ENCODE data around the gene HLA-DRB1. TPM values are rescaled to one million over a fixed set of nuclear protein-coding genes. Genes with fewer than 3 reads are reported as not detected.

Gene HLA-DRB1
- total RNA-seq, 1 donor from 2014 or later, result 0.93 TPM

DNA sequence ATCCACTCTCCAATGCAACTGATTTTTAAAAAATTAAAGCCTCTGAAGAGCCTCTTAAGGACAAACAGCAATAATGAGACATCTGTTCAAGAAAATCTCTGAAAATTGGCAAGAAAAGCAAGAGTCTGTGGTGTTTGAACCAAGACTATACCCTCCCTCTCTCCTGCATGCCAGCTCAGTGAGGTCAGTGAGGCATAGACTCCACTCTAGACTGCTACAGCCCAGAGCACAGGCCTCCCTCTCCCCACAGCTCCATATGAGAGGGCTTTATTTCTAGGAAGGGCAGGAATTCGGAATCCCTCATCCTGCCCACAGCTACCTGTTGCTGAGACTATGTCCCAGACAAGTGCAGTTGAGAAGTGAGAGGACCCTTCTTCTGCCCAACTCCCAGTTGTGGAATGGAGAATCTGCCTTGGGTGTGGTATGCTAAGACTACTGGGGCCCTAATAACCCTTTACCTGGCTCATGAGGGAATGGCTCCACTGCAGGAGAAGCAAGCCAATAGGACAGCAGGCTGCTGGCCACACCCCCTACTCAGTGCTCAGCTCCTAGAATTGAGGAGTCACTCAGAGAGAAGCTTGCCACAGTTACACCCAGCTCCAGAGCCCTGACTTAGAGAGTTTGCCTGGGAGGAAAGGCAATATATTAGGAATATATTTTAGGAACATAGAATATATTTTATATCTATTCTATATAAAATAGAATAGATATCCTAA is 24.9 kb upstream of the HLA-DRB1 start:
- no peaks in the 10 kb centered on the region for H4K20me1 ChIP-seq (ENCODE audit: insufficient read depth, low read length)
- H3K27me3 Mint-ChIP-seq (ENCODE audit: low read depth, unreplicated experiment), result no peaks in the 10 kb centered on the region

DNA sequence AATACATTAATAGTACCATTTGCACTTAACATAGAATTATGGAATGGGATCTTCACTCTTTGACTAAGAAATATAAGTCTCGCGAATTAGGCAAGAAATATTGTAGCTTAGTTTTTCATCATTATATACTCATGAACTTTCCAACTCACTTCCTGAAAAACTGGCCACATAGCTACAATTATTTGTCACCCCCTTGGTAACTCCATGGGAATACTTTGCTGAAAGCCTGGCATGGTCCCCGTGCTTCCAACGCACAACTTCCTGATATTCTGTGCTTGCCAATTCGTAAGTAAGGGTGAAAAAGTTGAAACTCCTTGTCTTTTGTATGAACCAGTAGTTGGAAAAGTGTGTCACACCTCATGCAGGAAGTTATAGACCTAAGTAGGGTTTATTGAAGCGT is 23.8 kb upstream of the HLA-DRB1 start:
- FAIRE-seq (no peak), DNase-seq (ENCODE audit: low read depth) (no peak)
- Mint-ChIP-seq H3K27ac (ENCODE audit: unreplicated experiment) (no peak overlapping the region), H3K4me1 (ENCODE audit: low read depth, unreplicated experiment) (peaks cover 2% of the 10 kb centered on the region), H3K9me3 (ENCODE audit: unreplicated experiment) (peaks cover 9% of the 10 kb centered on the region), H3K27me3 (ENCODE audit: low read depth, unreplicated experiment) (no peaks in the 10 kb centered on the region), H3K36me3 (ENCODE audit: low read depth, unreplicated experiment) (peaks cover 1% of the 10 kb centered on the region), H3K4me3 (ENCODE audit: unreplicated experiment) (no peak overlapping the region)
- Histone ChIP-seq H3K36me3 (ENCODE audit: insufficient read depth, low read length) (no peaks in the 10 kb centered on the region), H3K4me2 (ENCODE audit: low read length) (no peak overlapping the region), H3K27me3 (ENCODE audit: insufficient read depth, low read length) (peaks cover 2% of the 10 kb centered on the region), H3K4me1 (ENCODE audit: insufficient read depth, low read length) (no peaks in the 10 kb centered on the region), H2AFZ (ENCODE audit: low read depth, low read length) (no peak overlapping the region), H3K27ac (ENCODE audit: low read depth, low read length) (no peak overlapping the region), H3K9ac (ENCODE audit: low read length) (no peak overlapping the region), H3K4me3 (ENCODE audit: insufficient read depth, low read depth, low read length) (no peak overlapping the region), H4K20me1 (ENCODE audit: insufficient read depth, low read length) (no peaks in the 10 kb centered on the region), H3K79me2 (ENCODE audit: insufficient read depth, low read length) (no peaks in the 10 kb centered on the region), H3K9me3 (ENCODE audit: insufficient read depth, low read depth, low read length) (no peaks in the 10 kb centered on the region)
- TF ChIP-seq, protein P1, sequence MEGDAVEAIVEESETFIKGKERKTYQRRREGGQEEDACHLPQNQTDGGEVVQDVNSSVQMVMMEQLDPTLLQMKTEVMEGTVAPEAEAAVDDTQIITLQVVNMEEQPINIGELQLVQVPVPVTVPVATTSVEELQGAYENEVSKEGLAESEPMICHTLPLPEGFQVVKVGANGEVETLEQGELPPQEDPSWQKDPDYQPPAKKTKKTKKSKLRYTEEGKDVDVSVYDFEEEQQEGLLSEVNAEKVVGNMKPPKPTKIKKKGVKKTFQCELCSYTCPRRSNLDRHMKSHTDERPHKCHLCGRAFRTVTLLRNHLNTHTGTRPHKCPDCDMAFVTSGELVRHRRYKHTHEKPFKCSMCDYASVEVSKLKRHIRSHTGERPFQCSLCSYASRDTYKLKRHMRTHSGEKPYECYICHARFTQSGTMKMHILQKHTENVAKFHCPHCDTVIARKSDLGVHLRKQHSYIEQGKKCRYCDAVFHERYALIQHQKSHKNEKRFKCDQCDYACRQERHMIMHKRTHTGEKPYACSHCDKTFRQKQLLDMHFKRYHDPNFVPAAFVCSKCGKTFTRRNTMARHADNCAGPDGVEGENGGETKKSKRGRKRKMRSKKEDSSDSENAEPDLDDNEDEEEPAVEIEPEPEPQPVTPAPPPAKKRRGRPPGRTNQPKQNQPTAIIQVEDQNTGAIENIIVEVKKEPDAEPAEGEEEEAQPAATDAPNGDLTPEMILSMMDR (IDR thresholded peaks at IDR 0.05; ENCODE audit: insufficient read depth, low read depth, low read length), result no peak
- no peak for TF ChIP-seq EZH2 (IDR thresholded peaks at IDR 0.05; ENCODE audit: insufficient read depth, low read length)

More for the DNA sequence above, 24.9 kb upstream of the HLA-DRB1 start:
- Histone ChIP-seq H3K79me2 (ENCODE audit: insufficient read depth, low read length) (no peaks in the 10 kb centered on the region), H3K36me3 (ENCODE audit: insufficient read depth, low read length) (no peaks in the 10 kb centered on the region), H3K9ac (ENCODE audit: low read length) (no peak overlapping the region), H2AFZ (ENCODE audit: low read depth, low read length) (no peak overlapping the region), H3K27me3 (ENCODE audit: insufficient read depth, low read length) (peaks cover 2% of the 10 kb centered on the region), H3K4me1 (ENCODE audit: insufficient read depth, low read length) (no peaks in the 10 kb centered on the region), H3K4me3 (ENCODE audit: insufficient read depth, low read depth, low read length) (no peak overlapping the region), H3K4me2 (ENCODE audit: low read length) (no peak overlapping the region), H3K9me3 (ENCODE audit: insufficient read depth, low read depth, low read length) (no peaks in the 10 kb centered on the region), H3K27ac (ENCODE audit: low read depth, low read length) (no peak overlapping the region)
- no peak for FAIRE-seq
- Mint-ChIP-seq H3K4me3 (ENCODE audit: unreplicated experiment) (no peak overlapping the region), H3K9me3 (ENCODE audit: unreplicated experiment) (peaks cover 9% of the 10 kb centered on the region), H3K36me3 (ENCODE audit: low read depth, unreplicated experiment) (peaks cover 1% of the 10 kb centered on the region), H3K27ac (ENCODE audit: unreplicated experiment) (no peak overlapping the region), H3K4me1 (ENCODE audit: low read depth, unreplicated experiment) (no peaks in the 10 kb centered on the region)
- no peak for DNase-seq (ENCODE audit: low read depth)
- no peak for TF ChIP-seq EZH2 (IDR thresholded peaks at IDR 0.05; ENCODE audit: insufficient read depth, low read length)
- TF ChIP-seq, protein P1 (IDR thresholded peaks at IDR 0.05; ENCODE audit: insufficient read depth, low read depth, low read length), result no peak

DNA sequence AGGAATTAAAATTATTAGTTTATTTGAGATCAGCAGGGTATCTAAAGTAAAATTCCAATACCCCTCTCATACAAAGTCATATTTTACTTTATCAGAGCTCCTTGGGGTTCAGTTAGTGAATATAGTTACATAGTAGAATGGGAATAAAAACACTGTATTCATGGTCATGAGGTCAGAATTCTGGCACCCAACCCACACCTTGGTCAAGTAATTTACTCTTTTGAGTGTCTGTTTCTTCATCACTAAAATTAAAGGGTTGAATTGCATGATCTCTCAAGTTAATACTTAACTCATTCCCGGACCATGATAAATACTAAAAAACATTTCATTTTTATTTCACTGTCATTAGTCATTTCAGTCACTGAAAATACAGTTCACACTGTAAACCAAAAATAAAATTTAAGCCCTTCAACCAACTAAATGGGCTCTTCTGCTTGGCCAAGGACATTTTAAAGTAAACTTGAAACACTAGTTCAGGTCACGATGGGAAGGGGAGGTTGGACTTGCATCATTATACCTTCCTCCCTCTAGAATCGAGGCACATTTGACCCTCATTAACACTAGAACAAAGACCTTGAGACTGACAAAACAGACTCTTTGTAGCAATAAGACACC is 21.1 kb upstream of the HLA-DRB1 start:
- H3K36me3 Mint-ChIP-seq (ENCODE audit: low read depth, unreplicated experiment), result no peaks in the 10 kb centered on the region
- Histone ChIP-seq H3K27me3 (ENCODE audit: insufficient read depth, low read length) (peaks cover 2% of the 10 kb centered on the region), H3K4me3 (ENCODE audit: insufficient read depth, low read depth, low read length) (no peak overlapping the region), H3K4me2 (ENCODE audit: low read length) (no peak overlapping the region), H3K9ac (ENCODE audit: low read length) (no peak overlapping the region), H3K79me2 (ENCODE audit: insufficient read depth, low read length) (no peaks in the 10 kb centered on the region), H4K20me1 (ENCODE audit: insufficient read depth, low read length) (no peaks in the 10 kb centered on the region), H3K4me1 (ENCODE audit: insufficient read depth, low read length) (no peaks in the 10 kb centered on the region), H3K27ac (ENCODE audit: low read depth, low read length) (no peak overlapping the region), H3K9me3 (ENCODE audit: insufficient read depth, low read depth, low read length) (no peaks in the 10 kb centered on the region), H2AFZ (ENCODE audit: low read depth, low read length) (no peak overlapping the region), H3K36me3 (ENCODE audit: insufficient read depth, low read length) (no peaks in the 10 kb centered on the region)
- no peak for DNase-seq (ENCODE audit: low read depth)
- H3K4me3 Mint-ChIP-seq (ENCODE audit: unreplicated experiment), result no peak overlapping the region
- no peak for FAIRE-seq
- H3K27ac Mint-ChIP-seq (ENCODE audit: unreplicated experiment), result no peak overlapping the region
- peaks cover 2% of the 10 kb centered on the region for H3K4me1 Mint-ChIP-seq (ENCODE audit: low read depth, unreplicated experiment)
- TF ChIP-seq, protein P1 (IDR thresholded peaks at IDR 0.05; ENCODE audit: insufficient read depth, low read depth, low read length), result no peak
- TF ChIP-seq EZH2 (IDR thresholded peaks at IDR 0.05; ENCODE audit: insufficient read depth, low read length), result no peak
- peaks cover 2% of the 10 kb centered on the region for H3K9me3 Mint-ChIP-seq (ENCODE audit: unreplicated experiment)
- H3K27me3 Mint-ChIP-seq (ENCODE audit: low read depth, unreplicated experiment), result peaks cover 5% of the 10 kb centered on the region

Measured in astrocyte (in vitro differentiated cells and primary cell).